GM21528 (cell line): Measurements from ENCODE around the gene C4orf54.

Experiments
- ATAC-seq: cut with Tn5 transposase; IDR thresholded peaks from one replicate; pipeline ENCODE4 v1.9.1; 2021; ENCODE audit warnings: mild to moderate bottlenecking, moderate library complexity; ENCODE audit not compliant: unreplicated experiment, low FRiP score

The C4orf54 gene

DNA sequence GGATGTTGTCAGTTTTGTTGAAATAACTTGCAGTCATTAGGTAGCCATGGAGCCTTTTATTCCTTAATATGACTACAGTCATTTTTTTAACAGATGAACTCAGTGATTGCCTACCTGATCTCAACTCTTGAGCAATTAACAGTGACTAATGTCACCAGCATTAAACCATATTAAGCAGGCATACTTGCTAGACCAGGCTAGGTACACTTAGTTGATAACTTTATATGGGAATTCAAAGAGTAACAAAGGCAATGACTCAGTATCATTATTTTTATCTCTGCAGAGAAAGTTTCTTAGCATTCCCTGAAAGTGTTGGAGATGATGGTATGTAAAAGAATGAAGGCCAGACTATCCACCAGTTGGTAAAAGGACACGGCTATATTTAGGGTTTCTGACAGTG is at the start of gene C4orf54:
Gene C4orf54 (minus strand): TSS at position 31 of the 400 bp plus-strand sequence. CDS start 3,180 bp downstream, outside the sequence.
- no peak for ATAC-seq

- no peak for ATAC-seq
Measured at GRCh38 chr4:99705891-99706290, 48.3 kb upstream of the C4orf54 start.

DNA sequence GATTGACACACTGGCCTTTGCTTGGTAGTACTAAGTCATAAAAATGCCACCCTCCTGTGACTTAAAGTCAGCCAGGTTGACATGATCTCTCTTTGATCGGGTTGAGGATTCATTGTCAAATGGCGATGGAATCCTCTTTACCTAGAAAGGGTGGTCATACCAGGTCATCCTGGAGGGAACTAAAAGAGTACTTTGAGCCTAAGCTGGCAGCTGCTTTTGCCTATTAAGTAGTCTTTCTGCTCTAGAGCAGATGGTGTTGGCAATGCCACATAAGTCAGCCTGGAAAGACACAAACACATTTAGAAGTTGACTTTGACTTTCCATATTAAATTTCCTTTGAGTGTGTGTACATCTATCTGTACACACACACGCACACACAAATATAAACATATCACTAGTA is 39.2 kb upstream of the C4orf54 start:
- no peak for ATAC-seq

DNA sequence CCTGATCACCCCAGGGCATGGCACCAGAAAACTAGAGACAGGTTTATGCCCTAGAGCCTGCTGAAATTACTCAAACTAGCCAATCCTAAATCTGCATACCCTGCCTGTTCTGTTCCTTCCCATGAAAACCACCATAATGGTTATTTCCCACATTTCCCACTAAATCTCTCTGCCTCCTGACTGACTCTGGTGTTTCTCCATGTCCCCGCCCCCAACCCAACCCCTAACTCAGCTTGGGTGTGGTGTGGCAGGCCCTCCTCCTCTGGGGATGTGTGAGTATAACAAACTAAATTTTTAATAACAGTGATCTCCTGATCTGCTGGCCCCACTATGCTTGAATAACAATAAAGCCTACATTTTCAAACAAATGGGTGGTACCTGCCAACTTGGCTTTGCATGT is 35.5 kb upstream of the C4orf54 start:
- ATAC-seq = no peak

- no peak for ATAC-seq
Measured at GRCh38 chr4:99690990-99691389, 33.4 kb upstream of the C4orf54 start.

DNA sequence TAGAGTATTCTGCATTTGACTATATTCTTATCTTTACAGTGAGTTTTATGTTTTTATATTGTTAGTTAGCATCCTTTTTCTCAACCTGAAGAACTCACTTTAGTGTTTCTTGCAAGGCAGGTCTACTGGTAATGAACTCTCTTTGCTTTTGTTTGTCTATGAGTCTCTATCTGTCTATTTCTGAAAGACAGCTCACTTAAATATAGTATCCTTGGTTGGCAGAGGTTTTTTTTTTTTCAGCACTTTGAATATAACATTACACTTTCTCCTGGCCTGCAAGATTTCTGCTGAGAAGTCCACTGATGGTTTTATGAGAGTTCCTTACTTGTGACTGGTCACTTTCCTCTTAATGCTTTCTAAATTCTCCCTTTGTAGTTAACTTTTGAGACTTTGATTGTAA is 32.8 kb upstream of the C4orf54 start:
- ATAC-seq = no peak

DNA sequence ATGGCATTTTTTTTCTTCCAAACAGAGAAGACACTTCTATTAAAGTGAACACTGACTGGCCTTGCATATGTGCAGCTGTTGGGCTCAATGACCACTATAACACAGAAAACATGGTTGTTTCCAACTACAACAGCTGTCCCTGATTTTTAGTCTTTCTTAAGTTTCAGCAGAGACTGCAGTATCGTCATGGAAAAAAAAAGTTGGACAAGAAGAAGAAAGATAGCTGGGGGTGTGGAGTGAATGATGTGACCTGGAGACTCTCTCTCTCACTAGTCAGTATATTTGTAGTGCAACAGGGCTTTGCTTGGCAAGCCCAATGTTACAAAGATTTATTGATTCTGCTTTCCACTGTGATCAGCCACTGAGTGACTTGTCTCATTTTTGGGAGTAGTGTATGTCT is 29.5 kb upstream of the C4orf54 start:
- no peak for ATAC-seq

DNA sequence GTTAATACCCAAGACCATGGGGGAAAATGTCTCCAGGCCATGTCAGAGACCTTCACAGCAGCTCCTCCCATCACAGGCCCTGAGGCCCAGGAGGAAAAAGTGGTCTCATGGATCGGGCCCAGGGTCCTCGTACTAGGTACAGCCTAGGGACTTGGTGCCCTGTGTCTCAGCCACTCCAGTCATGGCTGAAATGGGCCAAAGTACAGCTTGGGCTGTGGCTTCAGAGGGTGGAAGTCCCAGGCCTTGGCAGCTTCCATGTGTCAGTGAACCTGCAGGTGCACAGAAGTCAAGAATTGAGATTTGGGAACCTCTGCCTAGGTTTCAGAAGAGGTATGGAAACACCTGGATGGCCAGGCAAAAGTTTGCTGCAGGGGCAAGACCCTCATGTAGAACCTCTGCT is 27.6 kb upstream of the C4orf54 start:
- ATAC-seq = no peak

GRCh38 chr4:99683895-99684294 is 26.3 kb upstream of the C4orf54 start:
- ATAC-seq = no peak

GRCh38 chr4:99679976-99680375 is 22.3 kb upstream of the C4orf54 start:
- no peak for ATAC-seq

GRCh38 chr4:99679204-99679603 is 21.6 kb upstream of the C4orf54 start:
- no peak for ATAC-seq

DNA sequence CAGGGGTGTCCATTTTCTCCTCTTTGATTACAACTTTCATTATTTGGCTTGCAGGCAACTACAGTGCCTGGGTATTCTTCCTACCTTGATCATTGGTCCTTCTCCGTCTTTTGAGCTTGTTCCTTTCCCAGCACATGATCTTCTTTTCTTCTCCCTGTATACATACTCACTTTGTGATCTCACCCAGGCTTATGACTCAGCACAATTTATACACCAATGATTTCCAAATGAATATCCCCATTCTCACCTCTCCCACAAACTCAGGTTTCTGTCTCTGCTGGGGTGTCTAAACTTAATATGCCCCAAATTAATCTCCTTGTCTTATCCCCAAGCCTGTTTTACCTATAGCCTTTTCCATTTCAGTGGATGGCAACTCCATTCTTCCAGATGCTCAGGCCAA is 19.5 kb upstream of the C4orf54 start:
- ATAC-seq = no peak

GRCh38 chr4:99670409-99671073 is 12.9 kb upstream of the C4orf54 start:
- ATAC-seq = no peak

- no peak for ATAC-seq
Measured at GRCh38 chr4:99669084-99669483, 11.5 kb upstream of the C4orf54 start.

DNA sequence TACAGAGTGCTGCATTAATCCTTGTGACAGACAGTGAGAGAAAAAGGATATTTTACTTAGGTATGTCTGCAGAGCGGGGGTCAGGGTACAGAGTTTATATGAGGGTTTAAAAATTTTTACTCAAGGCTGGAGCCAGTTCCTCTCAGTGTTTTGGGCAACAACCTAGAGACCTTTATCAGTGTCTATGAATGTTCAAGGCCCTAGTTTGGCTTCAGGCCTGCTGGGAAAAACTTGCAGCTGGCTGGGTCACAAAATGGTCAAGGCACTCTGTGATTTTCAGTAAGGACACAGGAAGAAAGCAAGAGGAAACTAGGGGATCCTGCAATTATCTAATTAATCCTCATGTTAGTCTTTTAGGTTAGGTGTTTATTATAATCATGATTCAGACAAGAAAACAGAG is 10.8 kb upstream of the C4orf54 start:
- ATAC-seq = no peak

GRCh38 chr4:99665983-99666382 is 8.4 kb upstream of the C4orf54 start:
- ATAC-seq = no peak

DNA sequence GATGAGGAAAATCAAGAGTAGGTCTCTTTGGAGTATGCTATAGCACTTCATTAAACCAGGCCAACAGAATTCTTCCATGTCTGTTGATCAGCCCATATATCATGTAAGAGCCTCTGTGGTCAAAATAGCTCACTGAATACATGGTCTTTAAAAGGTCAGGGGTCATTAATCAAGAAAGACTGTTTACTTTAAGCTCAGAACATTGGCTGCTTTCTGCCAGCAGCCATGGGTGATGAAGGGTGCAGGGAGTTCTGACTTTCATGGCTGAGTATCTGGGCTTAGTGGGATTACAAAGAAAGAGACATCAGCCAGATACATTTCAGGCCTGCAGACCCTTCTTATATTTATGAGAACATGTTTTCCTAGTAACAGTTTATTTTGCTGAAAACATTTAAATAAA is 7.1 kb upstream of the C4orf54 start:
- no peak for ATAC-seq

- ATAC-seq = no peak
Measured at GRCh38 chr4:99661907-99662306, 4.3 kb upstream of the C4orf54 start.

GRCh38 chr4:99658666-99659065 is 1.0 kb upstream of the C4orf54 start:
- no peak for ATAC-seq

DNA sequence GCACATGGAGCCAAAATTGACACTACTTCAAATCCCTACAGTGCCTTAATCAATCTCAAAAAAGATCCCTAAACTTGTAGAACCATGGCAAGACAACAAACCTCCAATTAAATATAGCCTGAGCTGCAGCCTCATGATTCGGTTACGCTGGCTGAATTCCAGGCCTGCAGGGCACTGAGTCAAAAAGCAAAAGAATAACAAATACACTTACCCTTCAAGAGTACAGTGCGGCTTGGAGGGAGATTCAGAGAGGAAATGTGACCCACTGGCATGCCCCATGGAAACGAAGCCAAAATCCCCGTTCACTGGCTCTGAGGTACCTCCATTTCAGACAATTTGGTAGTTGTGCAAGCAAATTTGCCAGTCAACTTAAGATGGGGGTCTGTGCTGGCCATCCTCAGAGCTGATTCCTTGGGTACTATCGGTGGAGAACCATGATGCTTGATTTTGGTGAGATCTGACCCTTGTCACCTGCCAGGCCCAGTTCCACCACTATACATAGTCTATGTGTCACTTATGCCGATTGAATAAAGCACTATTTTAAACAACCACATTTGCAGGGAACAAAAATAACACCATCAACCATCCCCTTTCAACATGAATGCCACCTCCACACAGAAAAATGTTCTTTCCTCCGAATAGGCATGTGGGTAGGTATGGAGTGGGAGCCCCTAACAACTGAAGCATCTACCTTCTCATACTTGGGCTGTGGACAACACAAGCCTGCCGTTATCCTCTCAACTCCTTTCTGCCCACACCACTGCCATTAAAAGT is 2.1 kb downstream of the C4orf54 start:
- ATAC-seq = no peak

DNA sequence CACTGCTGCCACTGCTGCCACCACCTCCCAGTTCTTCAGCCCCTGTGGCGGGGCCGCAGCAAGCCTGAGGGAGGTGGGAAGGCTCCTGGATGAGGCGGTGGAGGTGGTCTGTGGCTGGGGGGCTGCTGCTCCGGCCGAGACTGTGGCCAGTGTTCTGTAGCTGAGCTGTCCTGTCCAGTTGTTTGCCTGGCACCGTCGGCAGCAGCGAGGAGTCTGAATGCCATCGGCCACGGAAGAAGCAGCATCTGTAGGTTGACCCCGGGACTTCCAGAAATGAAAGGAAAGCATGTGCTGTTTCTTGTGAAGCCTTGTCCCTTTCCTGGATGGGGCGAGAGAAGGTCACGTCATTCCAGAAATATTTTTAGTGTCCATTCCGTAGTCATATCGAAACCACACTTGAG is 3.3 kb downstream of the C4orf54 start:
- ATAC-seq = no peak

- no peak for ATAC-seq
Measured at GRCh38 chr4:99653916-99654315, 3.7 kb downstream of the C4orf54 start.
